MG63 (cell line): Measurements from ENCODE around the gene SMARCA1. TPM values are rescaled to one million over a fixed set of nuclear protein-coding genes. Genes with fewer than 3 reads are reported as not detected.
"Not testable (repeated sequence)": the region's sequence is repeated elsewhere in the genome, so short reads cannot be mapped to it uniquely, and the experiment has no call there.

ENCODE experiments used
- DNase-seq: peaks from one replicate; pipeline ENCODE4 v3.0.0-alpha.2; 2020
- H3K27me3 ChIP-seq: fragments of 250-450 bp; sonication (Bioruptor Pico); 2 replicates; pipeline ENCODE4 v1.5.1; 2020; ENCODE audit warnings: mild to moderate bottlenecking, moderate library complexity
- H3K36me3 ChIP-seq: fragments of 250-450 bp; sonication (Bioruptor Pico); 2 replicates; pipeline ENCODE4 v1.5.1; 2020; ENCODE audit warnings: mild to moderate bottlenecking, moderate library complexity
- H3K4me3 ChIP-seq: fragments of 250-450 bp; sonication (Bioruptor Pico); 2 replicates; pipeline ENCODE4 v1.5.1; 2020; ENCODE audit warnings: mild to moderate bottlenecking, moderate library complexity
- H3K9me3 ChIP-seq: fragments of 250-450 bp; sonication (Bioruptor Pico); 2 replicates; pipeline ENCODE4 v1.5.1; 2020; ENCODE audit warnings: mild to moderate bottlenecking, moderate library complexity
- total RNA-seq: library from RNA; depleted of rRNA; stranded (reverse); fragments of >200 nt; shearing (Covaris generic); gene quantifications from 2 replicates; pipeline ENCODE4 v1.2.3, GENCODE V29; 2014; ENCODE audit warnings: low replicate concordance; rRNA removed

The SMARCA1 gene
- total RNA-seq, result 10.7 and 11.6 TPM in 2 replicates

- Histone ChIP-seq H3K36me3 (no peaks in the 10 kb centered on the region), H3K27me3 (no peaks in the 10 kb centered on the region), H3K9me3 (no peaks in the 10 kb centered on the region), H3K4me3 (peak within 1 kb of the TSS; percentile 57)
- peak; percentile 30 for DNase-seq
Observed at GRCh38 chrX:129523079-129523911, at the start of gene SMARCA1. SMARCA1 (minus strand) TSS chrX:129523490; CDS start chrX:129523370, 120 bp downstream.

- H3K36me3 ChIP-seq, result peaks cover 24% of the 10 kb centered on the region
- no peak for DNase-seq
- H3K9me3 ChIP-seq, result no peaks in the 10 kb centered on the region
- no peak overlapping the region for H3K4me3 ChIP-seq
- no peaks in the 10 kb centered on the region for H3K27me3 ChIP-seq
Observed at GRCh38 chrX:129572422-129572821, 49.1 kb upstream of the SMARCA1 start.

- Histone ChIP-seq H3K27me3 (no peaks in the 10 kb centered on the region), H3K36me3 (peaks cover 7% of the 10 kb centered on the region), H3K4me3 (no peak overlapping the region), H3K9me3 (no peaks in the 10 kb centered on the region)
- DNase-seq, result no peak
Observed at GRCh38 chrX:129568349-129568748, 45.1 kb upstream of the SMARCA1 start.

GRCh38 chrX:129566073-129566472 lies 42.8 kb upstream of the SMARCA1 start:
- no peak for DNase-seq
- Histone ChIP-seq H3K27me3 (no peaks in the 10 kb centered on the region), H3K36me3 (peaks cover 27% of the 10 kb centered on the region), H3K9me3 (no peaks in the 10 kb centered on the region), H3K4me3 (no peak overlapping the region)

GRCh38 chrX:129565046-129565650 lies 41.9 kb upstream of the SMARCA1 start:
- Histone ChIP-seq H3K36me3 (peaks cover 31% of the 10 kb centered on the region), H3K27me3 (no peaks in the 10 kb centered on the region), H3K9me3 (no peaks in the 10 kb centered on the region), H3K4me3 (no peak overlapping the region)
- no peak for DNase-seq

GRCh38 chrX:129564345-129564744 lies 41.1 kb upstream of the SMARCA1 start:
- H3K4me3 ChIP-seq, DNase-seq, H3K9me3 ChIP-seq, H3K27me3 ChIP-seq: not testable (repeated sequence)
- peaks cover 38% of the 10 kb centered on the region for H3K36me3 ChIP-seq

GRCh38 chrX:129561453-129561852 lies 38.2 kb upstream of the SMARCA1 start:
- DNase-seq, result no peak
- H3K36me3 ChIP-seq, result peaks cover 40% of the 10 kb centered on the region
- H3K4me3 ChIP-seq, result no peak overlapping the region
- no peaks in the 10 kb centered on the region for H3K9me3 ChIP-seq
- no peaks in the 10 kb centered on the region for H3K27me3 ChIP-seq

GRCh38 chrX:129559783-129560182 lies 36.5 kb upstream of the SMARCA1 start:
- Histone ChIP-seq H3K27me3 (no peaks in the 10 kb centered on the region), H3K9me3 (no peaks in the 10 kb centered on the region), H3K36me3 (peaks cover 40% of the 10 kb centered on the region), H3K4me3 (no peak overlapping the region)
- no peak for DNase-seq

GRCh38 chrX:129557844-129558480 lies 34.7 kb upstream of the SMARCA1 start:
- Histone ChIP-seq H3K4me3 (no peak overlapping the region), H3K36me3 (peaks cover 33% of the 10 kb centered on the region), H3K9me3 (no peaks in the 10 kb centered on the region), H3K27me3 (no peaks in the 10 kb centered on the region)
- DNase-seq, result no peak

GRCh38 chrX:129556806-129557315 lies 33.6 kb upstream of the SMARCA1 start:
- peaks cover 22% of the 10 kb centered on the region for H3K36me3 ChIP-seq
- no peaks in the 10 kb centered on the region for H3K9me3 ChIP-seq
- no peak for DNase-seq
- H3K4me3 ChIP-seq, result no peak overlapping the region
- H3K27me3 ChIP-seq, result no peaks in the 10 kb centered on the region

- H3K4me3 ChIP-seq, H3K27me3 ChIP-seq, DNase-seq, H3K9me3 ChIP-seq: not testable (repeated sequence)
- peaks cover 12% of the 10 kb centered on the region for H3K36me3 ChIP-seq
Observed at GRCh38 chrX:129554816-129555215, 31.5 kb upstream of the SMARCA1 start.

GRCh38 chrX:129553619-129554288 lies 30.5 kb upstream of the SMARCA1 start:
- Histone ChIP-seq H3K9me3 (no peaks in the 10 kb centered on the region), H3K27me3 (no peaks in the 10 kb centered on the region), H3K4me3 (no peak overlapping the region), H3K36me3 (peaks cover 5% of the 10 kb centered on the region)
- DNase-seq, result no peak

- Histone ChIP-seq H3K9me3 (no peaks in the 10 kb centered on the region), H3K4me3 (no peak overlapping the region), H3K36me3 (peaks cover 11% of the 10 kb centered on the region), H3K27me3 (no peaks in the 10 kb centered on the region)
- DNase-seq, result no peak
Observed at GRCh38 chrX:129549124-129549523, 25.8 kb upstream of the SMARCA1 start.

GRCh38 chrX:129545408-129545807 lies 22.1 kb upstream of the SMARCA1 start:
- no peak for DNase-seq
- Histone ChIP-seq H3K9me3 (no peaks in the 10 kb centered on the region), H3K4me3 (no peak overlapping the region), H3K27me3 (no peaks in the 10 kb centered on the region), H3K36me3 (peaks cover 11% of the 10 kb centered on the region)

- Histone ChIP-seq H3K4me3 (no peak overlapping the region), H3K27me3 (no peaks in the 10 kb centered on the region), H3K36me3 (peaks cover 7% of the 10 kb centered on the region), H3K9me3 (no peaks in the 10 kb centered on the region)
- DNase-seq, result no peak
Observed at GRCh38 chrX:129544780-129545179, 21.5 kb upstream of the SMARCA1 start.

GRCh38 chrX:129540722-129541184 lies 17.5 kb upstream of the SMARCA1 start:
- peak; percentile 2 for DNase-seq
- no peaks in the 10 kb centered on the region for H3K9me3 ChIP-seq
- H3K36me3 ChIP-seq, result peaks cover 4% of the 10 kb centered on the region; the same call in 1 of the 2 replicates

More at GRCh38 chrX:129540722-129541184, 17.5 kb upstream of the SMARCA1 start:
- Histone ChIP-seq H3K27me3 (no peaks in the 10 kb centered on the region), H3K4me3 (peak overlapping the region; percentile 71)
